ENCODE data around the gene RBL1. TPM values are rescaled to one million over a fixed set of nuclear protein-coding genes. Genes with fewer than 3 reads are reported as not detected.
"Not testable (repeated sequence)": the region's sequence is repeated elsewhere in the genome, so short reads cannot be mapped to it uniquely, and the experiment has no call there.

RBL1 gene
- total and polyA plus RNA-seq, 5 experiments from 2014 or later = 6.2 to 26.2 (median 7.6) TPM

DNA sequence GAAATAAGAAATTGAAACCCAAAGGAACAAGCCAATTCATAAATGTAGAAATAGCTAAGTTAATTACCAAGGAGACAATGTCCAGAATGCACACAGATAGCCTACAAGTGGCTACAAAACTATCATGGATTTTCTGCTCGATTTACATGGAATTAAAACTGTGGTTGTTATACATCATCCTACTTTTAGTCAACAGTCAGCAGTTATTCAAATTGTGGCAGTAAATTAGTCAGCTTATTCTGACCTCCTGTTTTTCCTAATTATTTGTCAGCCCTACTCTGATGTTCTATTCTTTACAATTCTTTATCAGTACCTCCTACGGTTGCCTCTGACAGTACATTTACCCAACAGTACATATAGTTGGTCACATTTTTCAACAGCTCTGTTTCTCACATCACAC lies 29.6 kb downstream of the RBL1 start:
- POLR2A ChIA-PET = no interaction called here
- Mint-ChIP-seq H3K36me3 (peaks cover 0 to 47% (median 14%) of the 10 kb centered on the region in 3 donors), H3K9me3 (no peaks in the 10 kb centered on the region), H3K27me3 (no peaks in the 10 kb centered on the region), H3K4me3 (no peak overlapping the region), H3K4me1 (peaks cover 2 to 6% (median 4%) of the 10 kb centered on the region in 4 donors), H3K27ac (peak overlapping the region in 1 of 10 donors; percentile 27)
- no peak for DNase-seq
- no peak for ATAC-seq

DNA sequence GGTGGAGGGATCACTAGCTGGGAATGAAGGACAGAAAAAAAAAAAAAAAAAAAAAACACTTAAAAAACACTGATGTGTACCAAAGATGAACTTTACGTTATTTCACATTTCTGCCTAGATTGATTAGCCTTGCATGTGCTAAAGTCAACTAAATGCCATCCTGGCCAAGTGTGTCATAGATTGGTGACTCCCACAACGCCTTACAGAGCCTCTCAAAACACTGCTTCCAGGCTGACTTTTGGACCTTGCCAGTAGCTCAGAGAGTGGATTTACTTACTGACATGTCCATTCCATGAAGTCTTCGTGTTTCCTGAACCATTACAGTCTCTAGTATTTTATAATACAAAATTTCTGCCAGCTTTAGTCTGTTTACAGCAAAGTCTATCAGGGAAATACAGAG lies 40.5 kb downstream of the RBL1 start:
- DNase-seq (no peak), ATAC-seq (no peak)
- Mint-ChIP-seq H3K27me3 (no peaks in the 10 kb centered on the region), H3K4me1 (no peaks in the 10 kb centered on the region), H3K36me3 (peaks cover 8 to 83% (median 46%) of the 10 kb centered on the region in 3 donors), H3K27ac (peak overlapping the region in 4 of 10 donors; percentile 51 to 72 (median 63)), H3K4me3 (no peak overlapping the region), H3K9me3 (no peaks in the 10 kb centered on the region)
- POLR2A ChIA-PET = interaction anchor here (1.4 kb wide), 1 partner anchor 12 kb away, joined by 4 read pairs; no protein-coding TSS in a partner anchor

DNA sequence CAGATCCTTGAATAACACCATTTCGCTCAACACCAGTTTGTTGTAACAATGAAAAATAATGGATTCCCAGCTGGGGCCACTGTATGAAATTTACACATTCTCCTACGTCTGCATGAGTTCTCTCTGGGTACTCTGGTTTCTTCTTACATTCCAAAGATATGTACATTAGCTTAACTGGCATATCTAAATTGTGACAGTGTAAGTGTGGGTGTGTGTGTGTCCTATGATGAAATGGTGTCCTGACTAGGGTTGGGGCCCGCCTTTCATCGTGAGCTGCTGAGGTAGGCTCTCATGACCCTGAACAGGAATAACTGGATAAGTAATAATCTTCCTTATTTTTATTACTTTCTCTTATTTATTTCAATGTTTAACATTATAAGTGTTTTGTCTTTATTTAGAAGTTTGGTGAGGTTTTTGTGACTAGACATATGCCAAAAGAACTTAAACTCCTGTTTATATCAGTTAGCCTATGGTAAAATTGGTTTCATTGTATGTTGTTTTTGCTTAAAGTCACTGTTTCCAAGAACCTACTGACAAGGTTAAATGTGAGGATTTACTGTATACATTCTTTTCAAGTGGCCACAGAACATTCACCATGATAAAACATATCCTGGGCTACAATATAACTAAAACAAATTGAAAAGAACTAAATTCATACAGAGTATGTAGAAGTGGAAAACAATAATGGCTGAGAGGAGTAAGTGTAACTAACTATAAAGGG lies 42.4 kb downstream of the RBL1 start:
- no peak for ATAC-seq
- Mint-ChIP-seq H3K4me3 (no peak overlapping the region), H3K4me1 (no peaks in the 10 kb centered on the region), H3K36me3 (peaks cover 14 to 85% (median 44%) of the 10 kb centered on the region in 3 donors), H3K27ac (peak overlapping the region in 7 of 10 donors; percentile 7 to 70 (median 34)), H3K27me3 (no peaks in the 10 kb centered on the region), H3K9me3 (no peaks in the 10 kb centered on the region)
- DNase-seq = no peak
- POLR2A ChIA-PET = no interaction called here

GRCh38 chr20:37042986-37043972 lies 52.5 kb downstream of the RBL1 start:
- H3K36me3 Mint-ChIP-seq = peaks cover 9 to 59% (median 39%) of the 10 kb centered on the region in 3 donors
- POLR2A ChIA-PET = interaction anchor here (0.6 to 2.2 kb wide), 14 partner anchors 11 to 537 kb away, joined by 3 to 17 read pairs (median 4); partner anchors contain the start of genes RAB5IF and RBL1

DNA sequence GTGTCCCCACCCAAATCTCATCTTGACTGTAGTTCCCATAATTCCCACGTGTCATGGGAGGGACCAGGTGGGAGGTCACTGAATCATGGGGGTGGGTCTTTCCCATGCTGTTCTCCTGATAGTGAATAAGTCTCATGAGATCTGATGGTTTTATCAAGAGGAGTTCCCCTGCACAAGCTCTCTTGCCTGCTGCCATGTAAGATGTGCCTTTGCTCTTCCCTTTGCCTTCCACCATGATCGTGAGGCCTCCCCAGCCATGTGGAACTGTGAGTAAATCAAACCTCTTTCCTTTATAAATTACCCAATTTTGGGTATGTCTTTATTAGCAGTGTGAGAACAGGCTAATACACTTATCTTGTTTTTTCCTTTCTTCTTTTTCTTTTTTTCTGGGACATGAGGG lies 56.4 kb downstream of the RBL1 start:
- not testable (repeated sequence) for H3K27me3 Mint-ChIP-seq, ATAC-seq, H3K9me3 Mint-ChIP-seq, H3K4me3 Mint-ChIP-seq, DNase-seq
- POLR2A ChIA-PET = interaction anchor here (0.5 to 1.6 kb wide), 3 partner anchors 14 to 24 kb away, joined by 3 to 6 read pairs (median 4); no protein-coding TSS in a partner anchor
- peaks cover 5 to 52% (median 25%) of the 10 kb centered on the region in 3 donors for H3K36me3 Mint-ChIP-seq
- peaks cover 6 to 26% (median 22%) of the 10 kb centered on the region in 4 donors for H3K4me1 Mint-ChIP-seq
- H3K27ac Mint-ChIP-seq = peak overlapping the region in 3 of 10 donors; percentile 1 to 52 (median 21)

More at GRCh38 chr20:37042986-37043972, 52.5 kb downstream of the RBL1 start:
- no peaks in the 10 kb centered on the region for H3K9me3 Mint-ChIP-seq
- H3K4me3 Mint-ChIP-seq = peak overlapping the region; percentile 77 to 93 (median 88)
- peaks cover 7 to 37% (median 24%) of the 10 kb centered on the region in 4 donors for H3K4me1 Mint-ChIP-seq
- DNase-seq (peak in 3 of 10 donors; percentile 49 to 56 (median 51)), ATAC-seq (peak; percentile 76 to 77)
- H3K27ac Mint-ChIP-seq = peak overlapping the region; percentile 86 to 97 (median 92)
- H3K27me3 Mint-ChIP-seq = no peaks in the 10 kb centered on the region

GRCh38 chr20:37032077-37032476 lies 63.7 kb downstream of the RBL1 start:
- Mint-ChIP-seq H3K9me3 (peaks cover 0 to 4% (median 0%) of the 10 kb centered on the region in 9 donors), H3K36me3 (peaks cover 5 to 65% (median 30%) of the 10 kb centered on the region in 3 donors), H3K4me3 (no peak overlapping the region), H3K4me1 (no peaks in the 10 kb centered on the region), H3K27me3 (no peaks in the 10 kb centered on the region), H3K27ac (peak overlapping the region in 1 of 10 donors; percentile 11)
- POLR2A ChIA-PET = no interaction called here
- DNase-seq (no peak), ATAC-seq (no peak)

- no peaks in the 10 kb centered on the region for H3K27me3 Mint-ChIP-seq
- POLR2A ChIA-PET = interaction anchor here (0.6 kb wide), 1 partner anchor 10 kb away, joined by 4 read pairs; no protein-coding TSS in a partner anchor
- H3K9me3 Mint-ChIP-seq = no peaks in the 10 kb centered on the region
- DNase-seq (no peak), ATAC-seq (no peak)
- H3K36me3 Mint-ChIP-seq = peaks cover 0 to 63% (median 33%) of the 10 kb centered on the region in 3 donors
- H3K27ac Mint-ChIP-seq = no peak overlapping the region
- no peak overlapping the region for H3K4me3 Mint-ChIP-seq
- H3K4me1 Mint-ChIP-seq = peaks cover 6 to 24% (median 18%) of the 10 kb centered on the region in 4 donors
Measured at GRCh38 chr20:37020636-37021035, 75.2 kb downstream of the RBL1 start.

- POLR2A ChIA-PET, DNase-seq, ATAC-seq, H3K4me3 Mint-ChIP-seq, H3K9me3 Mint-ChIP-seq, H3K27me3 Mint-ChIP-seq: not testable (repeated sequence)
- H3K27ac Mint-ChIP-seq = peak overlapping the region in 1 of 10 donors; percentile 66
- peaks cover 0 to 18% (median 7%) of the 10 kb centered on the region in 3 donors for H3K36me3 Mint-ChIP-seq
- H3K4me1 Mint-ChIP-seq = peaks cover 11 to 56% (median 36%) of the 10 kb centered on the region in 4 donors
Measured at GRCh38 chr20:37012631-37013030, 83.2 kb downstream of the RBL1 start.

GRCh38 chr20:37011858-37012257 lies 83.9 kb downstream of the RBL1 start:
- peaks cover 0 to 11% (median 4%) of the 10 kb centered on the region in 3 donors for H3K36me3 Mint-ChIP-seq
- not testable (repeated sequence) for H3K9me3 Mint-ChIP-seq, DNase-seq, H3K27me3 Mint-ChIP-seq, ATAC-seq, H3K4me3 Mint-ChIP-seq
- POLR2A ChIA-PET = interaction anchor here (0.5 to 2.9 kb wide), 3 partner anchors 14 to 84 kb away, joined by 4 to 8 read pairs (median 5); partner anchors contain the start of gene RBL1
- peaks cover 11 to 59% (median 36%) of the 10 kb centered on the region in 4 donors for H3K4me1 Mint-ChIP-seq
- H3K27ac Mint-ChIP-seq = peak overlapping the region in 9 of 10 donors; percentile 34 to 82 (median 64)

DNA sequence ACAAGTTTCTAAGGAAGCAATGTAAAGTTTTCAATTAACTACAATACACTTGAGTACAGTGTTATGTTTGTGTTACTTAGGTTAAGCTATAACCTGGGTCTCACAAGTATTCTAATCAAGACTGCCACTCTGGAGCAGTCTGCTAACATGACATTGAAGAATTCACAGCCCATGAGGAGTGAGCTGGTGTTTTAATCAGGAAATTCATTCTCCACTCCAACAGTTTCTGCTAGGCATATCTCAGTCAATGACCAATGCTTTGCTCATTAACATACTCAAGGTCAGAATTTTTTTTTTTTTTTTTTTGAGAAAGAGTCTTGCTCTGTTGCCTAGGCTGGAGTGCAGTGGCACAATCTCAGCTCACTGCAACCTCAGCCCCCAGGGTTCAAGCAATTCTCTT lies 84.7 kb downstream of the RBL1 start:
- H3K27ac Mint-ChIP-seq = peak overlapping the region in 8 of 10 donors; percentile 48 to 82 (median 64)
- no peaks in the 10 kb centered on the region for H3K27me3 Mint-ChIP-seq
- H3K4me1 Mint-ChIP-seq = peaks cover 7 to 54% (median 30%) of the 10 kb centered on the region in 4 donors
- DNase-seq = no peak
- no peak for ATAC-seq
- POLR2A ChIA-PET = interaction anchor here (0.7 to 2.9 kb wide), 4 partner anchors 32 to 85 kb away, joined by 3 to 8 read pairs (median 4); partner anchors contain the start of gene RBL1
- no peaks in the 10 kb centered on the region for H3K9me3 Mint-ChIP-seq
- peaks cover 0 to 8% (median 4%) of the 10 kb centered on the region in 3 donors for H3K36me3 Mint-ChIP-seq
- no peak overlapping the region for H3K4me3 Mint-ChIP-seq

- peak overlapping the region in 7 of 10 donors; percentile 31 to 71 (median 43) for H3K4me3 Mint-ChIP-seq
Measured at GRCh38 chr20:37007898-37008649, 87.7 kb downstream of the RBL1 start.

More at GRCh38 chr20:37007898-37008649, 87.7 kb downstream of the RBL1 start:
- H3K9me3 Mint-ChIP-seq = no peaks in the 10 kb centered on the region
- no peaks in the 10 kb centered on the region for H3K27me3 Mint-ChIP-seq
- POLR2A ChIA-PET = interaction anchor here (0.6 to 1.7 kb wide), 15 partner anchors 9 to 171 kb away, joined by 3 to 9 read pairs (median 4); partner anchors contain the start of genes MROH8, RBL1 and RPN2
- ATAC-seq (peak; percentile 99 to 100), DNase-seq (peak in 8 of 10 donors; percentile 10 to 78 (median 55))
- H3K36me3 Mint-ChIP-seq = peaks cover 6 to 18% (median 12%) of the 10 kb centered on the region in 3 donors
- peaks cover 8 to 47% (median 19%) of the 10 kb centered on the region in 4 donors for H3K4me1 Mint-ChIP-seq
- H3K27ac Mint-ChIP-seq = peak overlapping the region; percentile 70 to 99 (median 92)
